SJCRH30 (cell line): Measurements from ENCODE around the gene CASP2. TPM values are rescaled to one million over a fixed set of nuclear protein-coding genes. Genes with fewer than 3 reads are reported as not detected.

Experiments
- DNase-seq, 2 experiments: peaks; one replicate each; pipeline ENCODE4 v3.0.0-alpha.2; 2015 to 2020
- H3K27ac ChIP-seq: fragments of 250-450 bp; sonication (Bioruptor Pico); 2 replicates; pipeline ENCODE4 v1.5.1; 2020; ENCODE audit warnings: mild to moderate bottlenecking, moderate library complexity
- H3K27me3 ChIP-seq: fragments of 250-450 bp; sonication (Bioruptor Pico); 2 replicates; pipeline ENCODE4 v1.5.1; 2020; ENCODE audit warnings: mild to moderate bottlenecking, moderate library complexity
- H3K36me3 ChIP-seq: fragments of 250-450 bp; sonication (Bioruptor Pico); 2 replicates; pipeline ENCODE4 v1.5.1; 2020; ENCODE audit warnings: mild to moderate bottlenecking, moderate library complexity
- H3K4me1 ChIP-seq: fragments of 250-450 bp; sonication (Bioruptor Pico); 2 replicates; pipeline ENCODE4 v1.5.1; 2020; ENCODE audit warnings: mild to moderate bottlenecking, moderate library complexity
- H3K4me3 ChIP-seq: fragments of 250-450 bp; sonication (Bioruptor Pico); 2 replicates; pipeline ENCODE4 v1.5.1; 2020; ENCODE audit warnings: mild to moderate bottlenecking, moderate library complexity
- H3K9me3 ChIP-seq: fragments of 250-450 bp; sonication (Bioruptor Pico); replicated peaks from 2 replicates; pipeline ENCODE4 v1.5.1; 2020; ENCODE audit warnings: mild to moderate bottlenecking, moderate library complexity
- total RNA-seq: library from RNA; depleted of rRNA; stranded (reverse); fragments of >200 nt; shearing (Covaris generic); gene quantifications from 2 replicates; pipeline ENCODE4 v1.2.3, GENCODE V29; 2014; rRNA removed

CASP2 gene
- total RNA-seq, result 36.6 and 39.1 TPM in 2 replicates

DNA sequence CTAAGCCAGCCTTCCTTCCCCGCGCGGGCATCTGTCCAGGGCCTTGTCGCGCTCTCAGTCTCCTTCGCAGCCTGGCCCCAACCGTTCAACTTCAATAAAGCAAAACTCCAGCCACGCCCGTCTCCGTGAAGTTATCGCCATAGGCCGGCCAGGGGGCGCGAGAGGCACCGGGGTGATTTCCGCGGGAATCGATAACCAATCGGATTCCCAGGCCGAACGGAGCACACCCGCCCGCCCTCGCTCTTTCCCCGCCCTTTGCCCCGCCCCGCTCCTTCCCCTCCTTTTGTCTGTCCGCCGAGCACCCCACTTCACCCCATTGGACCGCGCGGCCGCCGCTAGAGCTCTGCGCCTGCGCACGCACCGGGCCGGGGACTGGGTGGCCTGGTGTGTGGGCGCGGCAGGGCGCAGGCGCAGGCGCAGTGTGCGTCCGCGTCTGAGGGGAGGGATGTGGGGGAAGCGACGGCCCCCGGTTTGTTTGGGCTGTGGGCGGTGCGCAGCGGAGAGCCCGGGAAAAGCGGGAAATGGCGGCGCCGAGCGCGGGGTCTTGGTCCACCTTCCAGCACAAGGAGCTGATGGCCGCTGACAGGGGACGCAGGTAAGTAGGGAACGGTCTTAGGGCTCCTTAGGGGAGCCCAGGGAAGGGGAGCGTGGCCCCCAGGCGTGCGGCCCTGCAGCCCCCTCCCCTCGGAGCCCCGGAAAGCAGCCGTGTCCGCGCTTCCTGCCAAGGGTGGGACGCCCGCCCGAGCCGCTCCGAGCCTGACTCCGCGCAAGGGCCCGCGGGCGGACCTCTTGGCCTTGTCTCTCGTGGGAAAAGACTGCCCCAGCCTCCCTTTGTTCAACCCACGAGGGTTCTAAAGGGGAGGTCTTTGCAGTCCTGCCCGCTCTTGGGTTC lies at the start of gene CASP2:
TSS of gene CASP2 (plus strand) at position 417 of the 892 bp plus-strand sequence. CDS start at position 522, 105 bp downstream.
- Histone ChIP-seq H3K27ac (peak within 1 kb of the TSS; percentile 88), H3K9me3 (no peaks in the 10 kb centered on the region), H3K36me3 (peaks cover 25% of the 10 kb centered on the region), H3K4me1 (peaks cover 13% of the 10 kb centered on the region), H3K27me3 (no peaks in the 10 kb centered on the region), H3K4me3 (peak within 1 kb of the TSS; percentile 80)
- peak; percentile 98 for DNase-seq

DNA sequence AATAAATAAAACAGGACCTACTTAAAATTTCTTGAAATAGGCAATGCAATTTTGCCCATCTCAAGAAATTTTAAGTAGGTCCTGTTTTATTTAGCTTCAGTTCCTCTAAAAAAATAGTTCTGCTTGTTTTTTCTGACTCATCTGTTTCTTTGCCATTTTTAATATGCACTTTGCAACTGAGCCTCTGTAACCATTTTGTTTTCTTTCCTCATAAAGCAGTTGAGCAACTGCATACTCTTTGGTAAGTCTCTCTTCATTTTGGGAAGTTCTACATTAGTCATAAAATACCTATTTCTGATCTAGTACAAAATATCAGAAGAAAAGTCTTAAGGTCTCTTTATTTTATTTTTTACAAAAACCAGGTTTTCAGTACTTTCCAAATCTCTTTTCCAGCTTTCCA lies 48.3 kb upstream of the CASP2 start:
- no peaks in the 10 kb centered on the region for H3K4me1 ChIP-seq
- H3K27me3 ChIP-seq, result no peaks in the 10 kb centered on the region
- no peak overlapping the region for H3K4me3 ChIP-seq
- H3K36me3 ChIP-seq, result no peaks in the 10 kb centered on the region
- peaks cover 9% of the 10 kb centered on the region; the same call in 1 of the 2 replicates for H3K9me3 ChIP-seq
- H3K27ac ChIP-seq, result no peak overlapping the region
- no peak for DNase-seq

DNA sequence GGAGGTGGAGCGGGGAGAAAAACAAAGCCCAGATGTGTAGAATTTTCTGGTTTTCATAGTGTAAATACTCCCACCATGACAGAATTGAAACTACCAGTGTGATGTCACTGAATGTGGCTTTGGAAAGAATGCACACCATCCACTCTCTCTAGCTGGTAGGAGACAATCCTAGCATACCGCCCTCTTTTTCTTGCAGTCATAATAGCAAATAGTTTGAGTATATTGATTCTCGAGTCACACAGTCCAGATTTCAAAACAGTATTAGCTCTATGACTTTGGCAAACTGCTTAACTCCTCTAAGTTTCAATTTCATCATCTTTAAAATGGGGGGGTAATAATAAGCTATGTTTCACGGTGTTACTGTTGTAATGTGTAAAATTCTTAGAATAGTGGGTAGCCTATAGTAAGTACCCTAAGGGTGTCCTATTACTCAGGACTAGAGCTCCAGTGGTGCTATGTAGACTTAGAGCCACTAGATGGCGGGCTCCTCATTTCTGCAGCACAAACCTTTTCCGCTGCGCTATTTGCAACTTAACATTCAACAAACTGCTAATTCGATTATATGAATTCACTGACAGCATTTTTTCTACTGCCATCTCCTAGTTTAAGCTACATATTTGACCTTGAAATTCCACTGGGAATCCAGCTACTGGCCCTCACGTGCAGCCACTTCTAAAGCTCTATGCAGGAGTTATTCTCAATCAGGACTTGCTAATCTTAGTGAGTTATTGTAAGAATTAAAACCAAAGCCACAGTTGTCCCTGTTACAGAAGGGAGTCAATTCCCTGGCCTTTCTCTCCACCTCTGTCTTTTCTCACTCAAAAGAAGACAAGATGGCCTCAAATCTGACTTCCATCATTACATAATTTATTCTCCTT lies 47.6 kb upstream of the CASP2 start:
- Histone ChIP-seq H3K27me3 (no peaks in the 10 kb centered on the region), H3K27ac (no peak overlapping the region), H3K36me3 (no peaks in the 10 kb centered on the region), H3K4me1 (no peaks in the 10 kb centered on the region), H3K4me3 (no peak overlapping the region), H3K9me3 (peaks cover 7% of the 10 kb centered on the region; the same call in 1 of the 2 replicates)
- peak; percentile 68 to 85 for DNase-seq

DNA sequence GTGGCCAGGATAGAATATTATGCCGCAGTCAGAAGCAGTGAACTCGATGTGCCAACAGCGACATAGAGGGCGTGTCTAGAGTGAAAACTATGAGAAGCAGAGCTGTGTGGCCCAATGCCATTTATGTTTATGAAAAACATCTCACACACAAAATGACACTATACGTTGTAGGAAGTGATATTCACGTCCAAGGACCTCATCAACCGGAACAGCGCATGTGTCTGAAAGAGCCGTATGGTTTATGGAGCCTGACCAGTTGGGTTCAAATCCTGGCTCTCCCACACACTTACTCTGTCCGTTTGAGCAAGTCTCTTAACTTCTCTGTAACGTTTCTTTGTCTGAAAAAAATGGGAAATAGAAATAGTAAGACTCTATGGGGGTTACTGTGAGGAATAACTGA lies 45.8 kb upstream of the CASP2 start:
- no peak for DNase-seq
- no peaks in the 10 kb centered on the region for H3K4me1 ChIP-seq
- no peaks in the 10 kb centered on the region for H3K9me3 ChIP-seq

DNA sequence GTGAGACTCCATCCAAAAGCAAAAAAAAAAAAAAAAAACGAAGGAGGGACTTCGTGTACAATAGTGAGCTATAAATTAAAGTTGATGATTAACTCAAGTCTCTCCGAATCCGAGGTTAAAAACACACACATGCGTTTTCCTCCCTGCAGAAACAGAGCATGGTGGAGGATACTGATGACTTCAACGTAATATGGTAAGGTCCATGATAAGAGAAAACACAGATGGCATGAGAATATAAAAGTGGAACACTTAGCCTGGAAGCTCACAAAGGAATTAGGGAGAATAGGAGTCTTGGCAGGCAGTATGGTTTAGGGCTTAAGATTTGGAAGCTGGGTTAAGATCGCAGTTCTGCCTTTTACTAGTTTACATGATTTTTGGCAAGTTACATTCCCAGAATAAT lies 45.0 kb upstream of the CASP2 start:
- Histone ChIP-seq H3K27me3 (no peaks in the 10 kb centered on the region), H3K4me1 (no peaks in the 10 kb centered on the region), H3K9me3 (no peaks in the 10 kb centered on the region), H3K36me3 (no peaks in the 10 kb centered on the region), H3K27ac (no peak overlapping the region), H3K4me3 (no peak overlapping the region)
- DNase-seq, result no peak

More for the DNA sequence above, 45.8 kb upstream of the CASP2 start:
- Histone ChIP-seq H3K27me3 (no peaks in the 10 kb centered on the region), H3K27ac (no peak overlapping the region), H3K36me3 (no peaks in the 10 kb centered on the region), H3K4me3 (no peak overlapping the region)

DNA sequence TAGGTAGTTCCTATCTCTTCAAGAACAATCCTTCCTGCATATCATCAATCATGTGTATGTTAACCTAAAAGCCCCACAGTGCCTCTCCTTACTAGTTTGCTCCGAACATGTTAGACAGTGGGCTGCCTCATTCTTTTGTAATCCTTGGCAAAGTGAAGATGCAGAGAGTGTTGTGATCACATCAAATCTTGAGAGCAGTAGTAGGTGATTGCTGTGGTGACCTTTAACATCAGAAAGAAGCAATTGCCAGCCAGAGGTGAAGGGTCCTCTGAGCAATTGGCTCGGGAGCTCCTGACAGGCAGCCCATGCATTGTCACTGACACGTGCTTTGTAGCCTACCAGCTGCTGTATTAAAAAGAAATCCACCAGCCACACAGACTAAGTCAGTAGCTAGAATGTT lies 44.5 kb upstream of the CASP2 start:
- no peak overlapping the region for H3K4me3 ChIP-seq
- H3K9me3 ChIP-seq, result no peaks in the 10 kb centered on the region
- H3K4me1 ChIP-seq, result no peaks in the 10 kb centered on the region
- no peak for DNase-seq
- no peak overlapping the region for H3K27ac ChIP-seq
- H3K27me3 ChIP-seq, result no peaks in the 10 kb centered on the region
- H3K36me3 ChIP-seq, result no peaks in the 10 kb centered on the region

DNA sequence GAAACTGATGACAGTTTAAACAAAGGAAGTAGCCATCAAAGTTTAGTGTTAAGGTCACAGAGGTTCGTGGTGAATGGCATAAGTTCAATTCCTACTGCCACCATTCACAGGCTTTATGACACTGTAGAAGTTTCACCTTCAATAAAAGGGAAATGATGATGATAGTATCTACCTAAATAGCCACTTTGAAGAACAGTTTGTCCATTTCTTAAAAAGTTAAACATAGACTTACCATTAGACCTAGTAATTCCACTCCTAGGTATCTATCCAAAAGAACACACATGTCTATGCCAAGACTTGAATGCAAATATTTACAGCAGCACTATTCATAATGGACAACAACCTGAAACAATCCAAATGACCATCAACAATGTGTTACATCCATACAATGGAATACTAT lies 43.8 kb upstream of the CASP2 start:
- H3K27ac ChIP-seq, result no peak overlapping the region
- no peaks in the 10 kb centered on the region for H3K4me1 ChIP-seq
- no peaks in the 10 kb centered on the region for H3K36me3 ChIP-seq
- no peaks in the 10 kb centered on the region for H3K27me3 ChIP-seq
- no peak overlapping the region for H3K4me3 ChIP-seq
- H3K9me3 ChIP-seq, result no peaks in the 10 kb centered on the region
- no peak for DNase-seq

DNA sequence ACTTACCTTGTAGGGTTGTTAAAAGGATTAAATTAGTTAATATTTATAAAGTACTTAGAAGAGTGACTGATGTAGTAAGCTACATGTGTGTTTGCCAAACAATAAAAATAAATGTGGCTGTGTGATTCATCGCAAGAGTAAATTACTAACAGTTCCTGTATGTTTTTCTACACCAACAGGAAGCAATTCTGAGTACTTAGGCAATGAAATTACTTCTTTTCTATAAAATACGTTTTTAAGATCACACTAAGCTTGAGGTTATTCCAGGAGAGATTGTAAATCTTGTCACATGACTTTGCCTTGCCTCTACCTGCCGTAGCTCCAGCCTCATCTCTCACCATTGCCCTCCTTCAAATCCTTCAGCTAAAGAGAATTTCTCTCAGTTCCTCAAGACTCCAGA lies 43.0 kb upstream of the CASP2 start:
- H3K27ac ChIP-seq, result no peak overlapping the region
- no peak overlapping the region for H3K4me3 ChIP-seq
- no peaks in the 10 kb centered on the region for H3K27me3 ChIP-seq
- no peaks in the 10 kb centered on the region for H3K36me3 ChIP-seq
- H3K9me3 ChIP-seq, result no peaks in the 10 kb centered on the region
- no peaks in the 10 kb centered on the region for H3K4me1 ChIP-seq
- DNase-seq, result no peak

DNA sequence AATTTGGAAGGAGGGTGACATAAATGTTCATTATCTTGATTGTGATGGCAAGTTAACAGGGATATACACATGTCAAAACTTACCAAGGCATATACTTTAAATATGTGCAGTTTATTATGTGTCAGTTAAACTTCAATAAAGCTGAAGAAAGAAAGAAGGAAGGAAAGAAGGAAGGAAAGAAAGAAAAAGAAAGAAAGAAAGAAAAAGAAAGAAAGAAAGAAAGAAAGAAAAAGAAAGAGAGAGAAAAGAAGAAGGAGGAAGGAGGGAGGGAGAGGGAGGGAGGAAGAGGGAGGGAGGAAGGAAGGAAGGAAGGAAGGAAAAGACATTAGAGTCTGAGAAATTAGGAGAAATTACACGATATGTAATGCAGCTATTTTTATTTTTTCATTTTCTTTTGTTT lies 40.8 kb upstream of the CASP2 start:
- H3K36me3 ChIP-seq, result no peaks in the 10 kb centered on the region
- no peaks in the 10 kb centered on the region for H3K27me3 ChIP-seq
- no peak overlapping the region for H3K27ac ChIP-seq
- H3K9me3 ChIP-seq, result no peaks in the 10 kb centered on the region
- no peaks in the 10 kb centered on the region for H3K4me1 ChIP-seq
- no peak overlapping the region for H3K4me3 ChIP-seq
- no peak for DNase-seq

DNA sequence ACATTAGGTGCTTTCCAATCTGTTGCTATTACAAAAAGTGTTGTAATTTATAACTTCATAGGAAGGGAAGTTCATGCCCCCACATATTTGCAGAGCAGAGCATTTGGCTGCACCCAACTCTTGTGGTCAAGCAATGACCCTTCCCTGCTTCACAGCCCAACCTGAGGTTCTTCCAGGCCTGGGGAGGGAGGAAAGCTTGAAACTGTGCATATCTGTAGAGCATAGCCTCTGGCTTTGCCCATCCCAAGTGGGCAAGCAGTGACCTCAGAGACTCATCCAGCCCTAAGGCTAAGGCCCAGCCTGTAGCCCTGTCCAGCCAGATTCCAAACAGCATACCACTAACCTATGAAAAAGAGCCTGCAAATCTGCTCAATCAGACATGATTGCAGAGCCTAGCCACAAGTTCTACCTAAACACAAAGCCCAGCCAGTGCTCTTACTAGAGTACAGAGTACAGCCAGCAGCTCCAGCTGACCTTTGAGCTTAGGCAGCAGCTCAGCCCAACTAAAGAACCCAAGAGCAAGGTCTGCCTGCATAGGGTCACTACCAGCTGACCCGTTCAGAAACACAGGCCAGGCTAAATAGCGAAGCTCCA lies 39.3 kb upstream of the CASP2 start:
- no peaks in the 10 kb centered on the region for H3K9me3 ChIP-seq
- H3K4me3 ChIP-seq, result no peak overlapping the region
- H3K36me3 ChIP-seq, result no peaks in the 10 kb centered on the region
- DNase-seq, result no peak
- no peaks in the 10 kb centered on the region for H3K4me1 ChIP-seq
- H3K27me3 ChIP-seq, result no peaks in the 10 kb centered on the region
- no peak overlapping the region for H3K27ac ChIP-seq

DNA sequence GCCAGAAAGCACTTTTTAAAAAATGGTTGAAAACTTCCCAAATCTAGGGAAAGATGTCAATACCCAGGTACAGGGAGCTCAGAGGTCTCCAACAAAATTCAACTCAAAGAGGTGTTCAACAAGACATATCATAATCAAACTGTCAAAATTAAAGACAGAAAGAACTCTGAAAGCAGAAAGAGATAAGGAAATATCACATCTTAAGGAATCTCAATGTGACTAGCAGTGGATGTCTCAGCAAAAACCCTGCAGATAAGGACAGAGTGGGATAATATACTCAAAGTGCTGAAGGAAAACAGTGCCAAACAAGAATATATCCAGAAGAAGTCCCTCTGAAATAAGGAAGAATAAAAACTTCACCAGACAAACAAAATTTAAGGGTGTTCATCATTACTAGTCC lies 38.0 kb upstream of the CASP2 start:
- DNase-seq, result no peak
- H3K36me3 ChIP-seq, result no peaks in the 10 kb centered on the region
- H3K27me3 ChIP-seq, result no peaks in the 10 kb centered on the region
- H3K4me3 ChIP-seq, result no peak overlapping the region
- no peaks in the 10 kb centered on the region for H3K9me3 ChIP-seq
- H3K4me1 ChIP-seq, result no peaks in the 10 kb centered on the region
- no peak overlapping the region for H3K27ac ChIP-seq

DNA sequence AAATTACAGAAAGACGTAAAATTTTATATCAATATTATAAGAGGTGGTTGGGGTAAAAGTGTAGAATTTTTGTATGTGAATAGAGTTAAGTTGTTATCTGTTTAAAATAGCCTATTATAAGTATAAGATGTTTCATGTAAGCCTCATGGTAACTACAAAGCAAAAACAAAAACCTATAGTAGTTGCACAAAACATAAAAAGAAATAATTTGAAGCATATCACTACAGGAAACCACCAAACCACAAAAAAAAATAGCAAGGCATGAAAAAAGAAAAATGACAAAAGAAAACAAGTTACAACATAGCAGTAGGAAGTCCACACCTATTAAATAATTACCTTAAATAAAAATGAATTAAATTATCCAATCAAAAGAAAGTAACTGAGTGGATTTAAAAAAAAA lies 37.3 kb upstream of the CASP2 start:
- Histone ChIP-seq H3K36me3 (no peaks in the 10 kb centered on the region), H3K27ac (no peak overlapping the region), H3K4me1 (no peaks in the 10 kb centered on the region), H3K27me3 (no peaks in the 10 kb centered on the region), H3K9me3 (no peaks in the 10 kb centered on the region), H3K4me3 (no peak overlapping the region)
- no peak for DNase-seq

DNA sequence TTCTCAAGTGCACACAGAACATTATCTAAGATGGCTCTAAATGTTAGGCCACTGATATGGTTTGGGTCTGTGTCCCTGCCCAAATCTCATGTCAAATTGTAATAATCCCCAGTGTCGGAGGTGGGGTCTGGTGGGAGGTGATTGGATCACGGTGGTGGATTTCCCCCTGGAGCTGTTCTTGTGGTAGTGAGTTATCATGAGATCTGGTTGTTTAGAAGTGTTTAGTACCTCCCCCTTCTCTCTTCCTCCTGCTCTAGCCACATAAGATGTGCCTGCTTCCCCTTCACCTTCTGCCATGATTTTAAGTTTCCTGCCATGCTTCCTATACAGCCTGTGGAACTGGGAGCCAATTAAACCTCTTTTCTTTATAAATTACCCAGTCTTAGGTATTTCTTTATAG lies 36.1 kb upstream of the CASP2 start:
- Histone ChIP-seq H3K36me3 (no peaks in the 10 kb centered on the region), H3K4me3 (no peak overlapping the region), H3K27ac (no peak overlapping the region), H3K4me1 (no peaks in the 10 kb centered on the region), H3K27me3 (no peaks in the 10 kb centered on the region), H3K9me3 (no peaks in the 10 kb centered on the region)
- no peak for DNase-seq

DNA sequence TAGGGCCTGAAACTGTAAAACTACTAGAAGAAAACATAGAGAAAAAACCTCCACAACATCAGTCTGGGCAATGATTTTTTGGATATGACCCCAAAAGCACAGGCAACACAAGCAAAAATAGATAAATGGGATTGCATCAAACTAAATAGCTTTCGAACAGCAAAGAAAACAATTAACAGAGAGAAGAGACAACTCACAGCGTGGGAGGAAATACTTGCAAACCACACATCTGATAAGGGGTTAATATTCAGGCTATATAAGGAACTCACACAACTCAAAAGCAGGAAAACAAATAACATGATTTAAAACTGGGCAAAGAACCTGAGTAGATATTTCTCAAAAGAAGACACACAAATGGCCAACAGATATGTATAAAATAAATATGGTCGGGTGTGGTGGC lies 32.6 kb upstream of the CASP2 start:
- H3K36me3 ChIP-seq, result no peaks in the 10 kb centered on the region
- H3K4me1 ChIP-seq, result no peaks in the 10 kb centered on the region
- H3K27me3 ChIP-seq, result no peaks in the 10 kb centered on the region
- H3K4me3 ChIP-seq, result no peak overlapping the region
- DNase-seq, result no peak
- H3K9me3 ChIP-seq, result no peaks in the 10 kb centered on the region
- H3K27ac ChIP-seq, result no peak overlapping the region

DNA sequence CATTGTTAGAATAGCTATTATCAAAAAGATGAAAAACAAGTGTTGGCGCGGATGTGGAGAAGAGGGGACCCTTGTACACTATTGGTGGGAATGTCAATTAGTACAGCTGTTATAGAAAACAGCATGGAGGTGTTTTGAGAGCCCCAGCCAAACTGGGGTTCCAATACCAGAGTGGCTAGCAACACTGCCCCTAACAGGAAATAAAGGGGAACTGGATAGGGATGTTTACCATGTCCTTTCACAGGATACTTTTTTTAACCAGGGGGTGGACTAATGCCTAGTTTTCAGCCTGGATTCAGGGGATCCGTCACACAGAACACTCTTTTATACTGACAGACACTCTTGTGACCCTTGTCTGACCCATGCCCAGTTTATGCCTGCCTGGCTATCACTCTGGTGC lies 31.8 kb upstream of the CASP2 start:
- H3K27ac ChIP-seq, result no peak overlapping the region
- no peaks in the 10 kb centered on the region for H3K9me3 ChIP-seq
- no peaks in the 10 kb centered on the region for H3K4me1 ChIP-seq
- H3K36me3 ChIP-seq, result no peaks in the 10 kb centered on the region
- H3K4me3 ChIP-seq, result no peak overlapping the region
- no peak for DNase-seq
- no peaks in the 10 kb centered on the region for H3K27me3 ChIP-seq
